Subcutaneous adipose tissue (tissue), 4 donors: ENCODE data around the gene ETV7. TPM values are rescaled to one million over a fixed set of nuclear protein-coding genes. Genes with fewer than 3 reads are reported as not detected.

Source experiments
- total RNA-seq, 4 donors: library from RNA; depleted of rRNA; stranded (reverse); fragments of >200 nt; gene quantifications; one replicate each; pipeline ENCODE4 v1.1.0, GENCODE V29; 2016
- TF ChIP-seq, protein P1 (sequence below): fragments of 450-650 bp; IDR thresholded peaks from one replicate; pipeline ENCODE4 v1.5.1; 2016; ENCODE audit warnings: low read depth, mild to moderate bottlenecking, control low read depth, antibody characterized with exemption, moderate library complexity

The ETV7 gene
- total RNA-seq, 4 donors from 2014 or later: 0.44 to 1.6 (median 0.54) TPM

DNA sequence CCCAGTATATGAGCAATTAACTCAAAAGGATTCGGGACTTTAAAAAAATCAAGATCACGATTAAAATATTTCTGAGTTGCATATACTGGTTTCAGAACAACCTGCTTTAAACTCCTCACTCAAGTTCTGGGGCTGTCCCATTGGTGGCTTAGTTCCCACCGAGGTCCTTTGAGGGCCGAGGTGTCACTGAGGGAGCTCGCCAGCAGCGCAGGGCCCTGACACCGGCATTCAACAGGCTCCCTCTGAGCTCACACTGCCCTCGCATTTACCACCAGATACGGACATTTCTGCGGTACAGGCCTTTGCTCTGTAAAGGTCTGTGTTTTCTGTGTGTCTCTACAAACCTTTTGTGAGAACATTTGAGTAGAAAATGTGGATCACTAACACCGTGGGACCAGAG, 26.4 kb downstream of the ETV7 start:
- TF ChIP-seq, protein P1, sequence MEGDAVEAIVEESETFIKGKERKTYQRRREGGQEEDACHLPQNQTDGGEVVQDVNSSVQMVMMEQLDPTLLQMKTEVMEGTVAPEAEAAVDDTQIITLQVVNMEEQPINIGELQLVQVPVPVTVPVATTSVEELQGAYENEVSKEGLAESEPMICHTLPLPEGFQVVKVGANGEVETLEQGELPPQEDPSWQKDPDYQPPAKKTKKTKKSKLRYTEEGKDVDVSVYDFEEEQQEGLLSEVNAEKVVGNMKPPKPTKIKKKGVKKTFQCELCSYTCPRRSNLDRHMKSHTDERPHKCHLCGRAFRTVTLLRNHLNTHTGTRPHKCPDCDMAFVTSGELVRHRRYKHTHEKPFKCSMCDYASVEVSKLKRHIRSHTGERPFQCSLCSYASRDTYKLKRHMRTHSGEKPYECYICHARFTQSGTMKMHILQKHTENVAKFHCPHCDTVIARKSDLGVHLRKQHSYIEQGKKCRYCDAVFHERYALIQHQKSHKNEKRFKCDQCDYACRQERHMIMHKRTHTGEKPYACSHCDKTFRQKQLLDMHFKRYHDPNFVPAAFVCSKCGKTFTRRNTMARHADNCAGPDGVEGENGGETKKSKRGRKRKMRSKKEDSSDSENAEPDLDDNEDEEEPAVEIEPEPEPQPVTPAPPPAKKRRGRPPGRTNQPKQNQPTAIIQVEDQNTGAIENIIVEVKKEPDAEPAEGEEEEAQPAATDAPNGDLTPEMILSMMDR: no peak

- TF ChIP-seq, protein P1: no peak
Measured at GRCh38 chr6:36360241-36361054, 27.0 kb downstream of the ETV7 start.

DNA sequence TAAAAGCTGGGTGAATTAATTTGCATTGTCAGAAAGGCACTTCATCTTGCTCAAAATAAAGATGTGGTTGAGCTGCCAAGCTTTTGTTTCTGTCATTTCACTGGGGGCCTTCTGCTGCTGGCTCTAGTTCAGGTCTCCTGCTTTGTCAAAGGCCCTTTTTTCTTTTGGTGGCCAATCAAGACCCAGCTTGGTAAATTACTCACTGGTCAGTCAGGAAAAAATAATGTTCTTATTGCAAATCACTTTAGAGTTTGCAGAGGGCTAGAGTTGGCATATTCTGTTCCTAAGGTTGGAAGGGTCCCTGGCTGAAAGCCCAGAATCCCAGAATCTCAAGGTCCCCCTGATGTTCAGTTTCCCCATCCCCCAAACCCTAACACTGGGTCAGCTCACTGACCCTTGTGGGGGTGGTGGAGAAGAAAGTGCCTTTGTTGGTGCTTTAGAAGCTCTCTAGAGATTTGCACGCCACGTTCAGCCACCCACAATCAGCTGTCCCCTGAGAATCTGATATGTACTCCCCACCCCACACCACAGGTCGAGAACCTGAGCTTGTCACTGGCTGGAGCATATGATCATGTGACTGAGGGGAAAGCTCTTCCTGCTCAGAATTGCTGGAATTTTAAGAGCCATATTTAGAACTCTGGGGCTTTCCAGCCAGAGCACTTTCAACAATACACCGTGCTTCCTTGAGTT, 29.1 kb downstream of the ETV7 start:
- TF ChIP-seq, protein P1: no peak

- TF ChIP-seq, protein P1: no peak
Measured at GRCh38 chr6:36357872-36358225, 29.6 kb downstream of the ETV7 start.

DNA sequence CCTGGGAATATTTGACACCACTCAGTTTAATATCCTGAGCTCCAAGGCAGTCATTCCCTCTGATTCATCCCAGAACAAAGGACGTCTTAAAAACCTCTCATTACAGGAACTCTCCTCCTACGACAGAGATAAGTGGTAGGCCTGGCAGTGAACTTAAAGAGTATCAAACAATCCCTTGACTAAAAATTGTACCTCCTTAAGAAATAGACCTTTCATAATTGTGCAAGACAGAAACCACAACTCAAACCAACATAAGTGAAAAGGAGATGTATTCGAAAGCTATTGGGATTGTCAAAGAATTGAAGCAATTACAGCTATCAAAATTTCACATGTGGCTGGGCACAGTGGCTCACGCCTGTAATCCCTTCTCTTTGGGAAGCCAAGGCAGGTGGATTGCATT, 31.6 kb downstream of the ETV7 start:
- TF ChIP-seq, protein P1: no peak

DNA sequence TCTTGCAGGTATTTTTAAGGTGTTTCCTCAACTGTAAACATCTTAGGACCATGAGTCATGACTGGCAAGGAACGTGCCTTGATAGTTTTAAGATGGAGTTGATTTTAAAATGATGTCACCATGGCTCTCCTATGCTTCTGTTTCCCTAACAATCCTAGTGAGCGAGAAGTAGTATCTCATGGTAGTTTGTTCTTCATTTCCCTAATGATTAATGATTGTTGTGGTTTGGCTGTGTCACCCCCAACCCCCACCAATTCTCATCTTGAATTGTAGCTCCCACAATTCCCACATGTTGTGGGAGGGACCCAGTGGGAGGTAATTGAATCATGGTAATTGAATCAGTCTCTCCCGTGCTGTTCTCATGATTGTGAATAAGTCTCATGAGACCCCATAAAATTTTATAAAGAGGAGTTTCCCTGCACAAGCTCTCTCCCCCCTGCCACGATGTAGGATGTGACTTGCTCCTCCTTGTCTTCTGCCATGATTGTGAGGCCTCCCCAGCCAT, 34.0 kb downstream of the ETV7 start:
- TF ChIP-seq, protein P1: no peak

DNA sequence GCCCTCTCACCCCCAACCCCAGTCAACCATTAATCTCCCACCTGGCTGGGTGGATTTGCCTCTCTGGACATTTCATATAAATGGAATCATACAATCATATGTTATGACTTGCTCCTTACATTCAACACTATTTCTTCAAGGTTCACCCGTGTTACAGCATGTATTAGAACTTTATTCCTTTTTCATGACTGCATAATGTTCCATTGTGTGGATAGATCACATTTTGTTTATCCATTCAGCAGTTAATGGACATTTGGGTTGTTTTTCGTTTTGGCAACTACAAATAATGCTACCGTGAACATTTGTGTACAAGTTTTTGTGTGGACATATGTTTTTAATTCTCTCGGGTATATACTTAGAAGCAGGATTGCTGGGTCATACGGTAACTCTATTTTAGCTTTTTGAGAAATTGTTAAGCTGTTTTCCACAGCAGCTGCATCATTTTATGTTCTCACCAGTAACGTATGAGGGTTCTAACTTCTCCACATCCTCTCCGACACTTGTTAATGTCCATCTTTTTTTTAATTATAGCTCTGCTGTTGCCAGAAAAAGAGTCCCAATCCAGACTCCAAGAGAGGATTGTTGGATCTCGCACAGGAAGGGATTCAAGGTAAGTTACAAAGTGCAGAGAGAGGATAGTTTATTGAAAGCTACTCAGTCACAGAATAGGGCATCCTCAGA, 34.9 kb downstream of the ETV7 start:
- TF ChIP-seq, protein P1: no peak
